T47D (cell line): ENCODE measurements around the gene CCNA2.

Experiments used
- DNase-seq, 2 experiments: peaks; one replicate each; pipeline versions ENCODE4 v3.0.0 to v3.0.0-alpha.2; 2011 to 2012; ENCODE audit warnings: low read depth in 1 of 2, low spot score in 1 of 2
- JUND ChIP-seq: IDR thresholded peaks from 2 replicates; pipeline ENCODE4 v1.6.1; 2012; ENCODE audit warnings: low read depth
- in situ Hi-C: cut with HindIII; loops from 2 replicates; pipeline ENCODE4 v1.10.0; 2016; ENCODE audit warnings: low sequenced_read_pairs, low pct_unique_long_range_greater_than_20kb

Gene CCNA2

GRCh38 chr4:121823505-121824170 is at the start of gene CCNA2:
TSS of gene CCNA2 (minus strand) at chr4:121823883. CDS start at chr4:121823628, 255 bp downstream.
- in situ Hi-C loops, result no loop called here
- TF ChIP-seq JUND, result no peak
- DNase-seq, result peak; percentile 75 to 97

- in situ Hi-C loops, result no loop called here
- peak; percentile 76 to 91 for DNase-seq
- TF ChIP-seq JUND, result no peak
Observed at GRCh38 chr4:121869841-121870822, 46.4 kb upstream of the CCNA2 start, which contains the start of gene BBS7. TSS of gene BBS7 (minus strand) at chr4:121870474. CDS start at chr4:121870313, 161 bp downstream.

GRCh38 chr4:121863799-121864198 is 40.1 kb upstream of the CCNA2 start:
- DNase-seq, result no peak
- in situ Hi-C loops, result no loop called here
- no peak for TF ChIP-seq JUND

DNA sequence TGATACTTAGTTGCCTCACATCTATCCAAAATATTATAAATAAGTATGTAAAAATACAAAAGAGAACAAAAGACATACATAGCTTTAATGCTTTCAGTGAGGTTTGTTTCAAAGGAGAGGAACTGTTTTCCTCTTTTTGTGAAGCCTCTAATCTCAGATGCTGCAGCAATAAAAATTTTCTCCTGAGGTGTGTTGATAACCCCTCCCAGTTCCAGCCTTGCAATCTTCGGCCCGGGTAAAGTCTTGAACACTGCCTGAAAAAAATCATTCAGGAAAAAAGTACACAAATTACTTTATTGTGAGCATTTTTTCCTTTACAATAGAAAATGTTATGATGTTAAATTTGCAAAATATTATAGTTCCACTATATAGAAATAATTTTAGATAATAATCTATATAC is 37.7 kb upstream of the CCNA2 start:
- no peak for DNase-seq
- no peak for TF ChIP-seq JUND
- in situ Hi-C loops, result no loop called here

- no peak for TF ChIP-seq JUND
- in situ Hi-C loops, result no loop called here
- DNase-seq, result no peak
Observed at GRCh38 chr4:121860121-121860520, 36.4 kb upstream of the CCNA2 start.

- DNase-seq, result no peak
- in situ Hi-C loops, result no loop called here
- no peak for TF ChIP-seq JUND
Observed at GRCh38 chr4:121851354-121851753, 27.7 kb upstream of the CCNA2 start.

- no peak for TF ChIP-seq JUND
- DNase-seq, result no peak
- in situ Hi-C loops, result no loop called here
Observed at GRCh38 chr4:121846662-121847061, 23.0 kb upstream of the CCNA2 start.

DNA sequence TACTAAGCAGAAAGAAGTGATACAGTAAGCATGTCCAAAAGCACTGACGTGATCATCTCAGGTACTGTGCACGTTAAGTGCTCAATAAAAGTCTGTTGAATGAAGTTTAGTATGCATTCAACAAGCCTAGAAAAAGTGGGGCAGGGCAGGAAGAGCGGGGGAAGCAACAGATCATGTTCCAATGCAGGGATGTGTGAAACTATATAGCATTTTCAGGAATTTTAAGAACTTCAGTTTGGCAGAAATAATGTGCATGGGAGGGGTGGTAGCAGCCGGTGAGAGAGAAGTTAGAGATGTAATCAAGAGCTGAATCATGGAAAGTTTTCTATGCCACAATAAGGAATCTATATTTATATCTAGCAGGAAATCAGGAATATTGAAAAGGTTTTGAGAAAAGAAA is 19.2 kb upstream of the CCNA2 start:
- DNase-seq, result no peak
- in situ Hi-C loops, result no loop called here
- TF ChIP-seq JUND, result no peak

- no peak for TF ChIP-seq JUND
- no peak for DNase-seq
- in situ Hi-C loops, result no loop called here
Observed at GRCh38 chr4:121838136-121838535, 14.5 kb upstream of the CCNA2 start.

GRCh38 chr4:121829511-121829910 is 5.8 kb upstream of the CCNA2 start:
- no peak for DNase-seq
- no peak for TF ChIP-seq JUND
- in situ Hi-C loops, result no loop called here

DNA sequence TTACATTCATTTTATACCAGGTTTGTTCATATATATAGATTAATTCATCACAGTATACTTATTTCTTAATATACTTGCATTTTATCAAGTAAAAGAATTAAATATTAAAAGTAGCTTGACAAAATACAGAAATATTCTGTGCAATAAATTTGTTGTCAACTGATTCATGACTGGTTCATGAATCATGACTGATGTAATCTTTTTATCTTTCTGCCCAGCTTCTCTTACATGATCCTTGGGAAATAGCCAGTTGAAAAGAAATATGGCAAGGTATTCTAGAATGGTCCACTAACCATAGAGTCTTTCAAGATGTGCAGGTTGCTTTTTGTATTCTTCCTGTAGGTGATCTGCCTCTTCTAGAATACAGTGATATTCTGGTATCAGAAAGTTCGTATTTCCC is 4.2 kb upstream of the CCNA2 start:
- in situ Hi-C loops, result no loop called here
- no peak for TF ChIP-seq JUND
- no peak for DNase-seq

DNA sequence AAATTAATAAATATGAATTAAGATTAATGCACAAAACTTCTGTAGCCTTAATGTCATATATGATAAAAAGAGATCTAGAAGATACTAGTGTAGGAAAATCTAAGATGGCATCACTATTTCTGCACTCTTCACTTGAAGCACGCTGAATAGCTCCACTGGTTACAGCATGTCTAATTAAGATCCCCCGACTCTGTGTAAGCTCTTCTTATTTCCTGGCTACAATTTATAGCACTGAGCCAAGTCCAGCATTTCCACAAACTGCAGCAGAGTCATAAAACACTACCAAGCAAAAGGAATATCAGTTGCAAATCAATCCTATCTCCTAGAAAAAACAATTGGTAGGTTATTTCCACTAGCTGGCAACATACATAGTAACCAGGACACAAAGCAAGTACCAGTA is 1.3 kb upstream of the CCNA2 start:
- DNase-seq, result no peak
- in situ Hi-C loops, result no loop called here
- TF ChIP-seq JUND, result no peak

DNA sequence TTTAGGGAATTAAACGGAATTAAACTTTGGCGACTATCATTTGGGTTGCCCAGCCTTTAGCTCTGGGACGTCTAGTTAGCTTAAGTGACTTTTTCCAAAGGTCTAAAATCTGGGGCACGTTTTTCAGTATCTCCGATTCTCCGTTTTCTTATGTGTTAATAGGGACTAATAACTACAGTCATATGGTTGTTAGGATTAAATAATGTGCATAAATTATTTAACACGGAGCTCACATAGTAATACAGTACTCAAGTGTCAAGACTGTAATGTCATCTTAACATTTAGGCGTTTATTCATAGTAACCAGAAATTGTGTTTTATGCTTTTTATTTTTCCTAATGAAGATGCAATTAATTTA is 466 bp upstream of the CCNA2 start:
- no peak for DNase-seq
- no peak for TF ChIP-seq JUND
- in situ Hi-C loops, result no loop called here
